Osteoblast (primary cell): ENCODE data around the gene TPCN1. TPM values are rescaled to one million over a fixed set of nuclear protein-coding genes. Genes with fewer than 3 reads are reported as not detected.

Source experiments
- DNase-seq: peaks from one replicate; pipeline ENCODE4 v3.0.0; 2011; ENCODE audit warnings: low spot score, mixed read lengths; ENCODE audit not compliant: insufficient read length; ENCODE audit errors: missing footprints
- H2AFZ ChIP-seq: 2 replicates; pipeline ENCODE4 v1.6.0; 2011; ENCODE audit warnings: mild to moderate bottlenecking, low read length
- H3K27ac ChIP-seq: 2 replicates; pipeline ENCODE4 v1.5.1; 2011; ENCODE audit warnings: mild to moderate bottlenecking, low read depth, low read length, moderate library complexity
- H3K27me3 ChIP-seq: 2 replicates; pipeline ENCODE4 v1.6.0; 2012; ENCODE audit warnings: mild to moderate bottlenecking, control low read depth, inconsistent platforms, low read length, moderate library complexity; ENCODE audit not compliant: insufficient read depth
- H3K36me3 ChIP-seq: 2 replicates; pipeline ENCODE4 v1.5.1; 2011; ENCODE audit warnings: mild to moderate bottlenecking, low read length, control low read depth, moderate library complexity; ENCODE audit not compliant: insufficient read depth
- H3K4me1 ChIP-seq: 2 replicates; pipeline ENCODE4 v1.5.1; 2011; ENCODE audit warnings: mild to moderate bottlenecking, low read length, control low read depth, moderate library complexity; ENCODE audit not compliant: insufficient read depth
- H3K4me2 ChIP-seq: 2 replicates; pipeline ENCODE4 v1.6.0; 2011; ENCODE audit warnings: mild to moderate bottlenecking, low read length; ENCODE audit not compliant: insufficient read depth
- H3K4me3 ChIP-seq: fragments of 200-600 bp; sonication (generic); 3 replicates; pipeline ENCODE4 v1.5.1; 2012; ENCODE audit warnings: mild to moderate bottlenecking, low read length, inconsistent platforms; ENCODE audit not compliant: insufficient read depth
- H3K79me2 ChIP-seq: 2 replicates; pipeline ENCODE4 v1.6.0; 2012; ENCODE audit warnings: mild to moderate bottlenecking, low read length, control low read depth, inconsistent platforms; ENCODE audit not compliant: insufficient read depth
- H3K9me3 ChIP-seq: 2 replicates; pipeline ENCODE4 v1.5.1; 2011; ENCODE audit warnings: low read depth, low read length, control low read depth
- H4K20me1 ChIP-seq: 2 replicates; pipeline ENCODE4 v1.6.0; 2012; ENCODE audit warnings: mild to moderate bottlenecking, low read length, control low read depth; ENCODE audit not compliant: insufficient read depth
- CTCF ChIP-seq: IDR thresholded peaks from 2 replicates; pipeline ENCODE4 v1.5.1; 2011; ENCODE audit warnings: mild to moderate bottlenecking, low read depth, low read length, moderate library complexity; ENCODE audit errors: extremely low read depth
- total RNA-seq: library from RNA; depleted of rRNA; stranded (reverse); fragments of >200 nt; gene quantifications from 2 replicates; pipeline ENCODE4 v1.2.3, GENCODE V29; 2012

The TPCN1 gene
- total RNA-seq, 1 donor = 25.7 TPM

DNA sequence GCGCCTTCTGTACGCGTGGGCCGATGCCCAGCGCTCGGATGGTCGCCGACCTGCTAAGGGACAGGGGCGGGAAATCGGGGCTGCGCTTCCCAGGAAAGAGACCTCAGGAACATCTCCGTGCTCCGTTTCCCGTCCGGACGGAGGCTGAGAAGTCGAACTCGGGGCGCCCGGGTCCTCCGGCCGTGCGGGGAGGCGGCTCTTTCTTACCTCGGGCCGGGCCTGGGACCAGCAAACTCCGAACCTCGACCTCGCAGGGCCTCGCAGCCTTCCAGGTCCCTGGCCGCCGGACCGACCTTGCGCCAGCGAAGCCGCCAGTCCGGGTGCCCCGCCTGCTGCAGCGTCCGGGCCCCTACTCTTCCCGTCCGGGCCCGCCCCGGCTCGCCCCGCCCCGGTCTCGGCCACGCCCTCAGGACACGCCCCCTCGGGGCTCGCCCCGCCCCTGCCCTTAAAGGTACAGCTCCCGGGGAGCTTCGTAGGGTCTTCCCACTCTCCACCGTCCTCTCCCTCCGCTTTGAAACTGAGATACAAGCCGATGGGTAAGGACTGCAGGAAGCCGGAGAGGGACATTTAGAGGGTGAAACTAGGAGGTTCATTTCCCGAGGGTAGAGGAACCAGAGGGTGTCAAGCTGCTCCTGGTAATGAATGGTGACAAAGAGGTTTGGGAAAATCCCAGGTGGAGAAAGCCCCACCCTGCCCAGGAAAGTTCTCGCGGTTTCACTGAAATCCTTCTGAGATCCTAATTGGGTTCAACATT lies 113.7 kb downstream of the TPCN1 start, which contains the start of gene SLC8B1:
SLC8B1 (minus strand) TSS at position 324 of the 754 bp plus-strand sequence. CDS start 2,231 bp downstream, outside the sequence.
- no peak for TF ChIP-seq CTCF
- no peaks in the 10 kb centered on the region for H3K9me3 ChIP-seq
- H3K27ac ChIP-seq = no peak within 1 kb of the TSS
- H3K79me2 ChIP-seq = no peaks in the 10 kb centered on the region
- peak within 1 kb of the TSS; percentile 78 for H3K4me3 ChIP-seq
- peak within 1 kb of the TSS; percentile 93 for H2AFZ ChIP-seq
- peak within 1 kb of the TSS; percentile 96 for H3K4me2 ChIP-seq
- no peaks in the 10 kb centered on the region for H3K27me3 ChIP-seq
- no peaks in the 10 kb centered on the region for H3K36me3 ChIP-seq
- peak; percentile 97 for DNase-seq
- no peaks in the 10 kb centered on the region for H4K20me1 ChIP-seq
- H3K4me1 ChIP-seq = peaks cover 7% of the 10 kb centered on the region

DNA sequence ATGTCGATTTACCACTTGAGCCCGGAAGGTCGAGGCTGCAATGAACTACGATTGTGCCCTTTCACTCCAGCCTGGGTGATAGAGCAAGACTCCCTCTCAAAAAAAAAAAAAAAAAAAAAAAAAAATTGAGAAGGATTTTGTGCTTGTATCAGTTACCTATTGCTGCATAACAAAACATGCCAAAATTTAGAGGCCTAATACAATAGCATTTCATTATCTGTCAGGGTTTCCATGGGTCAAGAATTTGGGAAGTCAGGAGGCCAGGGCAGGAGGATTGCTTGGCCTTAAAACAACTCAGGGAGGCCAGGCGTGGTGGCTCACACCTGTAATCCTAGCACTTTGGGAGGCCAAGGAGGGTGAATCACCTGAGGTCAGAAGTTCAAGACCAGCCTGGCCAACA lies 118.3 kb downstream of the TPCN1 start:
- no peaks in the 10 kb centered on the region for H3K27me3 ChIP-seq
- H3K27ac ChIP-seq = no peak overlapping the region
- no peaks in the 10 kb centered on the region for H3K79me2 ChIP-seq
- no peak overlapping the region for H2AFZ ChIP-seq
- DNase-seq = no peak
- H3K36me3 ChIP-seq = no peaks in the 10 kb centered on the region
- H4K20me1 ChIP-seq = no peaks in the 10 kb centered on the region
- no peaks in the 10 kb centered on the region for H3K9me3 ChIP-seq
- no peak overlapping the region for H3K4me2 ChIP-seq
- no peak for TF ChIP-seq CTCF
- no peak overlapping the region for H3K4me3 ChIP-seq
- peaks cover 1% of the 10 kb centered on the region for H3K4me1 ChIP-seq

GRCh38 chr12:113340061-113340460 lies 118.8 kb downstream of the TPCN1 start:
- Histone ChIP-seq H3K36me3 (no peaks in the 10 kb centered on the region), H3K27me3 (no peaks in the 10 kb centered on the region), H3K4me2 (no peak overlapping the region), H3K4me1 (no peaks in the 10 kb centered on the region), H2AFZ (no peak overlapping the region), H3K27ac (no peak overlapping the region), H4K20me1 (no peaks in the 10 kb centered on the region), H3K4me3 (no peak overlapping the region), H3K9me3 (no peaks in the 10 kb centered on the region), H3K79me2 (no peaks in the 10 kb centered on the region)
- no peak for TF ChIP-seq CTCF
- no peak for DNase-seq

- TF ChIP-seq CTCF = no peak
- DNase-seq = no peak
- Histone ChIP-seq H3K36me3 (no peaks in the 10 kb centered on the region), H2AFZ (no peak overlapping the region), H3K4me2 (no peak overlapping the region), H3K4me1 (no peaks in the 10 kb centered on the region), H3K4me3 (no peak overlapping the region), H3K79me2 (no peaks in the 10 kb centered on the region), H3K27ac (no peak overlapping the region), H4K20me1 (no peaks in the 10 kb centered on the region), H3K9me3 (no peaks in the 10 kb centered on the region), H3K27me3 (no peaks in the 10 kb centered on the region)
Measured at GRCh38 chr12:113341535-113341934, 120.3 kb downstream of the TPCN1 start.
